Panc1 (cell line): ENCODE measurements around the gene NFATC1. TPM values are rescaled to one million over a fixed set of nuclear protein-coding genes. Genes with fewer than 3 reads are reported as not detected.

ENCODE experiments used
- ATAC-seq: fragments of 200-7000 bp; cut with Tn5 transposase; 2 replicates; pipeline ENCODE4 v1.9.1; 2020; ENCODE audit warnings: mild to moderate bottlenecking, moderate library complexity
- BruUV-seq: library from RNA; stranded (reverse); fragments of 400-500 nt; replicated peaks from 2 replicates; lab custom pipeline; 2021; lab: Mats Ljungman, UMichigan
- CTCF ChIA-PET: fragments of 300-600 bp; sonication (Branson Sonifier 250); formaldehyde crosslinking; loops from one replicate; lab custom pipeline; 2022; ENCODE audit warnings: antibody characterized with exemption; lab: Charles Lee
- POLR2A ChIA-PET: fragments of 300-600 bp; sonication (Branson Sonifier 250); formaldehyde crosslinking; loops from one replicate; lab custom pipeline; 2022; ENCODE audit warnings: antibody characterized with exemption; lab: Charles Lee
- DNase-seq: peaks from one replicate; pipeline ENCODE4 v3.0.0-alpha.2; 2010; ENCODE audit warnings: low read depth, low spot score
- H3K27ac ChIP-seq: 2 replicates; pipeline ENCODE4 v1.5.1; 2011; ENCODE audit warnings: mild to moderate bottlenecking, low read length, inconsistent platforms
- H3K27me3 ChIP-seq: fragments of 200-500 bp; sonication (Bioruptor generic); 2 replicates; pipeline ENCODE4 v1.6.0; 2014; ENCODE audit warnings: low read length, inconsistent platforms; ENCODE audit not compliant: control insufficient read depth, insufficient read depth
- H3K36me3 ChIP-seq: fragments of 200-500 bp; sonication (Bioruptor generic); 2 replicates; pipeline ENCODE4 v1.5.1; 2014; ENCODE audit warnings: inconsistent platforms, mild to moderate bottlenecking, low read length, moderate library complexity; ENCODE audit not compliant: control insufficient read depth, insufficient read depth
- H3K4me1 ChIP-seq: 2 replicates; pipeline ENCODE4 v1.5.1; 2011; ENCODE audit warnings: inconsistent platforms, mild to moderate bottlenecking, low read length, moderate library complexity; ENCODE audit not compliant: control insufficient read depth, insufficient read depth
- H3K4me3 ChIP-seq, 2 experiments: 2 replicates each; pipeline ENCODE4 v1.5.1; 2011 to 2012; ENCODE audit warnings: low read depth in 2 of 2, low read length in 2 of 2, mild to moderate bottlenecking in 2 of 2, inconsistent platforms in 1 of 2, moderate library complexity in 1 of 2
- H3K9me3 ChIP-seq: fragments of 200-500 bp; sonication (Bioruptor generic); 2 replicates; pipeline ENCODE4 v1.5.1; 2014; ENCODE audit warnings: low read depth, mild to moderate bottlenecking, inconsistent platforms, low read length, moderate library complexity; ENCODE audit not compliant: control insufficient read depth, insufficient read depth
- CTCF ChIP-seq: fragments of 450-650 bp; IDR thresholded peaks from 2 replicates; pipeline ENCODE4 v1.5.1; 2017; ENCODE audit warnings: mild to moderate bottlenecking
- POLR2AphosphoS5 ChIP-seq: IDR thresholded peaks from 2 replicates; pipeline ENCODE4 v1.6.1; 2012; ENCODE audit warnings: mild to moderate bottlenecking, low read depth, low read length, moderate library complexity
- REST ChIP-seq, 2 experiments: IDR thresholded peaks; 2 replicates each; pipeline ENCODE4 v1.6.1; 2011 to 2012; ENCODE audit warnings: low read depth in 2 of 2, control low read depth in 1 of 2, low read length in 1 of 2, mild to moderate bottlenecking in 1 of 2, moderate library complexity in 1 of 2; ENCODE audit not compliant: insufficient read depth in 1 of 2
- SIN3A ChIP-seq: IDR thresholded peaks from 2 replicates; pipeline ENCODE4 v1.6.1; 2012; ENCODE audit warnings: low read depth, mild to moderate bottlenecking, low read length, moderate library complexity, borderline replicate concordance; ENCODE audit not compliant: insufficient read depth
- TCF7L2 ChIP-seq: IDR thresholded peaks from 2 replicates; pipeline ENCODE4 v1.6.1; 2011; ENCODE audit warnings: mild to moderate bottlenecking, low read depth, low read length, inconsistent platforms
- in situ Hi-C: cut with HindIII; loops from 2 replicates; pipeline ENCODE4 v1.10.0; 2016; ENCODE audit warnings: low sequenced_read_pairs, low pct_unique_long_range_greater_than_20kb
- intact Hi-C: fragments of 100-400 bp; cut with micrococcal nuclease; formaldehyde crosslinking; loops from one replicate; pipeline ENCODE4 v1.10.0; 2022; ENCODE audit not compliant: unreplicated experiment
- total RNA-seq: library from RNA; stranded (reverse); gene quantifications from one replicate; pipeline ENCODE4 v1.2.1, GENCODE V29; 2021; ENCODE audit not compliant: unreplicated experiment

Gene NFATC1
- total RNA-seq, 1 experiment from 2014 or later, result 30.8 TPM

GRCh38 chr18:79348066-79348465 is 47.7 kb upstream of the NFATC1 start:
- no peak overlapping the region for H3K4me3 ChIP-seq
- H3K9me3 ChIP-seq, result no peaks in the 10 kb centered on the region
- H3K36me3 ChIP-seq, result no peaks in the 10 kb centered on the region; the same call in 1 of the 2 replicates
- ATAC-seq, result no peak
- in situ Hi-C loops (no loop called here), intact Hi-C loops (no loop called here)
- ChIA-PET POLR2A (interaction anchor here (0.6 to 0.7 kb wide), 2 partner anchors 103 to 441 kb away, joined by 4 to 11 read pairs; no protein-coding TSS in a partner anchor), CTCF (no interaction called here)
- TF ChIP-seq CTCF (no peak), REST (IDR thresholded peaks at IDR 0.05; ENCODE audit: insufficient read depth in 1 of 2, low read depth in 2 of 2, low read length in 1 of 2) (no peak), SIN3A (no peak), TCF7L2 (no peak), POLR2AphosphoS5 (no peak)
- H3K27ac ChIP-seq, result no peak overlapping the region
- no peak for DNase-seq
- no peaks in the 10 kb centered on the region for H3K27me3 ChIP-seq
- no peaks in the 10 kb centered on the region for H3K4me1 ChIP-seq
- no TSS peak for BruUV-seq

- POLR2A ChIA-PET, result no interaction called here
- no TSS peak for BruUV-seq
- in situ Hi-C loops, result no loop called here
- no peaks in the 10 kb centered on the region for H3K27me3 ChIP-seq
- CTCF ChIA-PET, result no interaction called here
- no peaks in the 10 kb centered on the region for H3K4me1 ChIP-seq
- H3K4me3 ChIP-seq, result no peak overlapping the region
- DNase-seq, result no peak
- TF ChIP-seq REST (IDR thresholded peaks at IDR 0.05; ENCODE audit: insufficient read depth in 1 of 2, low read depth in 2 of 2, low read length in 1 of 2), result no peak
- no peak for TF ChIP-seq CTCF
- TF ChIP-seq POLR2AphosphoS5, result no peak
- TF ChIP-seq SIN3A, result no peak
- TF ChIP-seq TCF7L2, result no peak
- ATAC-seq, result no peak
- no peak overlapping the region for H3K27ac ChIP-seq
- H3K9me3 ChIP-seq, result no peaks in the 10 kb centered on the region
- intact Hi-C loops, result no loop called here
- H3K36me3 ChIP-seq, result no peaks in the 10 kb centered on the region
These were observed 43.3 kb upstream of the NFATC1 start for GRCh38 chr18:79352432-79352831.
